Endodermal cell (in vitro differentiated cells): ENCODE data around the gene F5. TPM values are rescaled to one million over a fixed set of nuclear protein-coding genes. Genes with fewer than 3 reads are reported as not detected.
"Not testable (repeated sequence)": the region's sequence is repeated elsewhere in the genome, so short reads cannot be mapped to it uniquely, and the experiment has no call there.

Source experiments
- DNase-seq: peaks from one replicate; pipeline ENCODE4 v3.0.0-alpha.2; 2017
- H3K27ac ChIP-seq: 2 replicates; pipeline ENCODE4 v1.5.1; 2013; ENCODE audit warnings: mild to moderate bottlenecking, low read depth, low read length, moderate library complexity
- H3K27me3 ChIP-seq: 2 replicates; pipeline ENCODE4 v1.6.1; 2013; ENCODE audit warnings: mild to moderate bottlenecking, low read length, moderate library complexity; ENCODE audit not compliant: insufficient read depth, control insufficient read depth, poor library complexity, severe bottlenecking
- H3K36me3 ChIP-seq: 2 replicates; pipeline ENCODE4 v1.7.0; 2013; ENCODE audit warnings: mild to moderate bottlenecking, low read length, moderate library complexity; ENCODE audit not compliant: control insufficient read depth, insufficient read depth
- H3K4me1 ChIP-seq: one replicate; pipeline ENCODE4 v1.7.0; 2013; ENCODE audit warnings: low read length; ENCODE audit not compliant: control insufficient read depth, insufficient read depth
- H3K4me3 ChIP-seq: 2 replicates; pipeline ENCODE4 v1.5.1; 2013; ENCODE audit warnings: mild to moderate bottlenecking, low read length, moderate library complexity
- H3K9ac ChIP-seq: 2 replicates; pipeline ENCODE4 v1.6.1; 2013; ENCODE audit warnings: mild to moderate bottlenecking, low read length, moderate library complexity; ENCODE audit not compliant: poor library complexity, severe bottlenecking; ENCODE audit errors: extremely low read depth
- H3K9me3 ChIP-seq: 2 replicates; pipeline ENCODE4 v1.6.1; 2013; ENCODE audit warnings: mild to moderate bottlenecking, low read length, moderate library complexity; ENCODE audit not compliant: control insufficient read depth
- H3K27ac Mint-ChIP-seq: 2 replicates; pipeline ENCODE4 v1.8.0; 2020; ENCODE audit warnings: mixed read lengths
- H3K27me3 Mint-ChIP-seq: 2 replicates; pipeline ENCODE4 v1.8.0; 2021; ENCODE audit warnings: mild to moderate bottlenecking, mixed read lengths; ENCODE audit not compliant: insufficient read depth
- H3K36me3 Mint-ChIP-seq: 2 replicates; pipeline ENCODE4 v1.8.0; 2020; ENCODE audit warnings: low read depth, mixed read lengths
- H3K4me1 Mint-ChIP-seq: 2 replicates; pipeline ENCODE4 v1.8.0; 2020; ENCODE audit warnings: mixed read lengths
- H3K4me3 Mint-ChIP-seq: 2 replicates; pipeline ENCODE4 v1.8.0; 2020; ENCODE audit warnings: mild to moderate bottlenecking, moderate library complexity, mixed read lengths
- H3K9me3 Mint-ChIP-seq: 2 replicates; pipeline ENCODE4 v1.8.0; 2020; ENCODE audit warnings: mild to moderate bottlenecking, mixed read lengths
- CTCF ChIP-seq: fragments of 200-600 bp; sonication (generic); conservative IDR thresholded peaks from 2 replicates; pipeline ENCODE4 v1.5.0; 2021; ENCODE audit warnings: antibody characterized with exemption, mild to moderate bottlenecking
- WGBS, 2 experiments: methylation state at CpG; one replicate each; pipeline versions ENCODE4 v1.1.5 to v1.1.7; 2013; ENCODE audit warnings: missing lambda C conversion rate in 2 of 2, mixed read lengths in 1 of 2; ENCODE audit not compliant: insufficient coverage in 1 of 2, insufficient read length in 1 of 2; 5-methylcytosine and 5-hydroxymethylcytosine counted together
- total RNA-seq, 2 donors: library from RNA; stranded (reverse); fragmentation: NEBNext Ultra II Directional in 1 of 2; extraction: Animal tissue kit (Norgen Biotek cat#: 25700) in 1 of 2; gene quantifications; 2 replicates in 1 of 2; 3 replicates in 1 of 2; pipeline ENCODE4 v1.2.1, GENCODE V29; 2021

Gene F5
- total RNA-seq, 2 donors from 2014 or later: 0.04 to 0.09 TPM

- no peak for DNase-seq
- peak overlapping the region; percentile 24 for H3K27ac Mint-ChIP-seq
- Histone ChIP-seq H3K4me3 (no peak overlapping the region), H3K36me3 (no peaks in the 10 kb centered on the region), H3K4me1 (no peaks in the 10 kb centered on the region), H3K27me3 (no peaks in the 10 kb centered on the region), H3K9me3 (no peaks in the 10 kb centered on the region), H3K9ac (no peak overlapping the region), H3K27ac (no peak overlapping the region)
- H3K36me3 Mint-ChIP-seq: no peaks in the 10 kb centered on the region
- no peaks in the 10 kb centered on the region for H3K9me3 Mint-ChIP-seq
- WGBS, 2 experiments: 85 to 86% methylated on average over 1 to 2 of the region's 3 CpGs
- no peak overlapping the region for H3K4me3 Mint-ChIP-seq
- no peak for TF ChIP-seq CTCF
- H3K27me3 Mint-ChIP-seq: no peaks in the 10 kb centered on the region
- H3K4me1 Mint-ChIP-seq: no peaks in the 10 kb centered on the region
These were observed 77.6 kb downstream of the F5 start for GRCh38 chr1:169508432-169509338.

GRCh38 chr1:169507413-169507812 lies 78.9 kb downstream of the F5 start:
- H3K4me3 Mint-ChIP-seq: no peak overlapping the region
- no peaks in the 10 kb centered on the region for H3K36me3 ChIP-seq
- no peaks in the 10 kb centered on the region for H3K9me3 Mint-ChIP-seq
- H3K27me3 ChIP-seq: no peaks in the 10 kb centered on the region
- H3K9ac ChIP-seq: no peak overlapping the region
- H3K27me3 Mint-ChIP-seq: no peaks in the 10 kb centered on the region
- H3K4me3 ChIP-seq: no peak overlapping the region
- no peaks in the 10 kb centered on the region for H3K4me1 Mint-ChIP-seq
- H3K27ac Mint-ChIP-seq: no peak overlapping the region
- H3K4me1 ChIP-seq: no peaks in the 10 kb centered on the region
- H3K27ac ChIP-seq: no peak overlapping the region
- no peak for TF ChIP-seq CTCF
- no peak for DNase-seq
- H3K36me3 Mint-ChIP-seq: no peaks in the 10 kb centered on the region
- 83% methylated on average over 1 of the region's 2 CpGs; no CpG with 5 or more reads in 1 of the 2 experiments for WGBS, 2 experiments
- H3K9me3 ChIP-seq: no peaks in the 10 kb centered on the region

GRCh38 chr1:169503601-169504000 lies 82.7 kb downstream of the F5 start:
- H3K27me3 Mint-ChIP-seq: not testable (repeated sequence)

More at GRCh38 chr1:169503601-169504000, 82.7 kb downstream of the F5 start:
- not testable (repeated sequence) for H3K9me3 ChIP-seq, H3K9me3 Mint-ChIP-seq, H3K4me1 ChIP-seq, H3K36me3 ChIP-seq, H3K27ac ChIP-seq, H3K27me3 ChIP-seq, H3K36me3 Mint-ChIP-seq, H3K9ac ChIP-seq, H3K27ac Mint-ChIP-seq, H3K4me3 ChIP-seq, H3K4me3 Mint-ChIP-seq, H3K4me1 Mint-ChIP-seq, DNase-seq
- 86 to 89% methylated on average over 2 of the region's 2 CpGs for WGBS, 2 experiments
